Left ventricle myocardium inferior (tissue), 1 donor: ENCODE results near the gene PKM. TPM values are rescaled to one million over a fixed set of nuclear protein-coding genes. Genes with fewer than 3 reads are reported as not detected.

Experiments used
- DNase-seq: peaks from one replicate; pipeline ENCODE4 v3.0.0-alpha.2; 2020
- H3K27ac ChIP-seq: fragments of 200-600 bp; replicated peaks from 2 replicates; pipeline ENCODE4 v1.8.0; 2021
- H3K27me3 ChIP-seq: fragments of 200-600 bp; 2 replicates; pipeline ENCODE4 v1.8.0; 2021; ENCODE audit warnings: low read depth
- H3K36me3 ChIP-seq: fragments of 200-600 bp; 2 replicates; pipeline ENCODE4 v1.8.0; 2021
- H3K4me1 ChIP-seq: fragments of 200-600 bp; 2 replicates; pipeline ENCODE4 v1.8.0; 2021
- H3K4me3 ChIP-seq: fragments of 200-600 bp; 2 replicates; pipeline ENCODE4 v1.8.0; 2021; ENCODE audit warnings: mild to moderate bottlenecking, moderate library complexity
- H3K9me3 ChIP-seq: fragments of 200-600 bp; replicated peaks from 2 replicates; pipeline ENCODE4 v1.8.0; 2021
- CTCF ChIP-seq: fragments of 200-600 bp; IDR thresholded peaks from 2 replicates; pipeline ENCODE4 v1.8.0; 2021; ENCODE audit warnings: antibody characterized with exemption, mild to moderate bottlenecking, borderline replicate concordance
- intact Hi-C: fragments of 100-400 bp; cut with micrococcal nuclease; formaldehyde crosslinking; loops from one replicate; pipeline ENCODE4 v1.11.0; 2022
- total RNA-seq: library from RNA; stranded (reverse); fragmentation: NEBNext Ultra II Directional; extraction: Animal tissue kit (Norgen Biotek cat#: 25700); gene quantifications from one replicate; pipeline ENCODE4 v1.2.1, GENCODE V29; 2021
- donor health status: DM: no; HTN: yes; CAD: no; lungs with severe emphysema.

The PKM gene
- total RNA-seq, 1 donor from 2014 or later, result 1,009 TPM

DNA sequence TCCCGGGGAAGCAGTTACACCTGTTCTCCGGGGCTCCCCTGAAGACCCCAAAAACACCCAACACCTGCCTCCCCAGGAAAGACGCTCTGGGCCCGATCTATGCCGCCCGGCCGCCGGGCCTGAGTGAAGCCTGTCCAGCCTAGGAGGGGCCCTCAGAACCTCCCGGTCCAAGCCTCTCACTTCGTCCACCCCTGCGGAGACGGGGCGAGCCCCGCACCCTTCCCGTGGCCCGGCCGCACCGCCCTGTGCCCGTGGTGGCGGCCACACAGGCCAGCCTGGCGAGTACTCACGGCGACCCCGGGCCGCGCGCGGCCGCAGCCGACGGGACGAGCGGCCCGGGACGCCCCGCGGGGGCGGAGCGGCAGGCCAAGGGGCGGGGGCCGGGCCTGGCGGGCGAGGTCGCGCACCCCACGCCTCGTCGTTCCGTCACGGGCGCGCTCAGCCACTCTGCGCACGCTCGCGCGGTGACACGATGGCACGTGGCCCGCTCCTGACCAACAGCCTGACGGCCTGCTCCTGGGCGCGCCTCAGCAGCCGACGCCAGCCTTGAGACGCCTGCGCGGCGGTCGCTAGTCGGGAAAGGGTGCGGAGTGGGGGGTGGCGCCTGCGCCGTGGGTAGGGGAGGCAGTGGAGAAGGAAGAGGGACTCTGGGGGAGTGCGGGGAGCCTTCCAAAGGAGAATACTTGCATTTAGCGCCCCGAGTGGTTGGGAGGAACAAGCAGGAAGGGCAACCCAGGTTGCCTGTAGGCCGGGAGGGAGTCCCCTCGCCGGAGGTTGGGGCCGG, 41.4 kb upstream of the PKM start, which contains the start of gene PARP6:
Gene PARP6 (minus strand): TSS at position 342 of the 784 bp plus-strand sequence. CDS start 5,077 bp downstream, outside the sequence.
- intact Hi-C loops, result no loop called here
- TF ChIP-seq CTCF, result peak; percentile 72
- H3K36me3 ChIP-seq, result peaks cover 11% of the 10 kb centered on the region
- H3K27ac ChIP-seq, result peak within 1 kb of the TSS; percentile 94
- H3K4me1 ChIP-seq, result peaks cover 36% of the 10 kb centered on the region
- no peaks in the 10 kb centered on the region for H3K9me3 ChIP-seq
- DNase-seq, result peak; percentile 99
- peak within 1 kb of the TSS; percentile 94 for H3K4me3 ChIP-seq
- no peaks in the 10 kb centered on the region for H3K27me3 ChIP-seq

GRCh38 chr15:72271895-72272212, 40.9 kb upstream of the PKM start:
- Histone ChIP-seq H3K27me3 (no peaks in the 10 kb centered on the region), H3K36me3 (peaks cover 17% of the 10 kb centered on the region), H3K27ac (peak overlapping the region; percentile 94), H3K4me3 (peak overlapping the region; percentile 94), H3K9me3 (no peaks in the 10 kb centered on the region), H3K4me1 (peaks cover 36% of the 10 kb centered on the region)
- intact Hi-C loops, result no loop called here
- no peak for DNase-seq
- TF ChIP-seq CTCF, result no peak

- intact Hi-C loops, result no loop called here
- Histone ChIP-seq H3K4me1 (peaks cover 36% of the 10 kb centered on the region), H3K27ac (no peak overlapping the region), H3K4me3 (peak overlapping the region; percentile 94), H3K9me3 (no peaks in the 10 kb centered on the region), H3K36me3 (peaks cover 23% of the 10 kb centered on the region), H3K27me3 (no peaks in the 10 kb centered on the region)
- no peak for DNase-seq
- no peak for TF ChIP-seq CTCF
Observed at GRCh38 chr15:72271221-72271620, 40.2 kb upstream of the PKM start.

DNA sequence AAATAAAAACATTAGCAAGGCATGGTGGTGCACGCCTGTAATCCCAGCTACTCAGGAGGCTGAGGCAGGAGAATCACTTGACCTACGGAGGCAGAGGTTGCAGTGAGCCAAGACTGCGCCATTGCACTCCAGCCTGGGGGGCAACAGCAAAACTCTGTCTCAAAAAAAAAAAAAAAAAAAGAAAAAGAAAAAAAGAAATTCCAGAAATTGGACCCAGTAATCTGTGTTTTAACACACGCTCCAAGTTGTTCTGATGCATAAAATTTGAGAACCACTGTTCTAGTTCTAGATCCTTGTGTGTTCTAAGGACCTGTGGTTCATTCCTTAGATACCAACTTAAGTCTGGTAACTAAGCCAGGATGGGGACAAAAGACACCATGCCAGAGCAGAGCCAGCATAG, 38.7 kb upstream of the PKM start:
- DNase-seq, result no peak
- peaks cover 38% of the 10 kb centered on the region for H3K36me3 ChIP-seq
- no peak overlapping the region for H3K27ac ChIP-seq
- H3K4me1 ChIP-seq, result peaks cover 36% of the 10 kb centered on the region
- H3K27me3 ChIP-seq, result no peaks in the 10 kb centered on the region
- TF ChIP-seq CTCF, result no peak
- no peak overlapping the region for H3K4me3 ChIP-seq
- intact Hi-C loops, result no loop called here
- no peaks in the 10 kb centered on the region for H3K9me3 ChIP-seq

GRCh38 chr15:72265031-72265430, 34.0 kb upstream of the PKM start:
- intact Hi-C loops, result no loop called here
- Histone ChIP-seq H3K27ac (no peak overlapping the region), H3K27me3 (no peaks in the 10 kb centered on the region), H3K4me1 (peaks cover 6% of the 10 kb centered on the region), H3K36me3 (peaks cover 85% of the 10 kb centered on the region), H3K9me3 (no peaks in the 10 kb centered on the region), H3K4me3 (no peak overlapping the region)
- no peak for DNase-seq
- no peak for TF ChIP-seq CTCF
